ENCODE measurements around the gene RUFY3. TPM values are rescaled to one million over a fixed set of nuclear protein-coding genes. Genes with fewer than 3 reads are reported as not detected.

The RUFY3 gene
- total and polyA plus RNA-seq, 2 of the 4 experiments (the other 2 are of a cell fraction) = 19.6 to 28.9 TPM

DNA sequence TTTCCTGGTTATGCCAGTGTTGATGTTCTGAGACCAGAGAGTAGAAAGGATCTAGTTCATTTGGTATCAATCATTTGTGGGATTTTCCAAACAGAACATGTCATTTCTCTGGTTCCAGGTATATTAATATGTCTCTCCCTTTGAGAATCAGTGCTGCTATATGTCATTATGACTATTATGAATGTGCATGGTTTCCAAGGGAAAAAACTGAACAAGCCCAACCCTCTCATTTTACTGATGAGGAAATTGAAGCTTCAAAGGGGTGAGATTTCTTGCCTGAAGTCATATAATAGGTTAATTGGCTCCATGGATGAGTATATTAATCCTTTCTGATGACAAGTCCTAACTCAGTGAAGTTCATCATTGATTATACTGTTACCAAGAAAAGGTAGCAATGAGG is 31.9 kb downstream of the RUFY3 start:
- in situ Hi-C loops (cut with MboI; ENCODE audit: low sequenced_read_pairs) (no loop called here), intact Hi-C loops (cut with micrococcal nuclease) (no loop called here), dilution Hi-C loops (cut with HindIII; ENCODE audit: low sequenced_read_pairs, unreplicated experiment) (no loop called here)
- Histone ChIP-seq H2AFZ (replicated peaks; ENCODE audit: low read length, poor library complexity) (no peak overlapping the region), H2BK120ac (ENCODE audit: low read depth, low read length) (no peak overlapping the region), H3K4me2 (ENCODE audit: low read depth, low read length) (no peak overlapping the region), H3K4me1 (ENCODE audit: control insufficient read depth, insufficient read depth, low read length) (no peaks in the 10 kb centered on the region), H3K36me3 (ENCODE audit: control insufficient read depth, insufficient read depth, low read length) (peaks cover 1% of the 10 kb centered on the region; the same call in 1 of the 2 replicates), H2BK15ac (ENCODE audit: low read depth, low read length) (no peak overlapping the region), H2BK5ac (ENCODE audit: low read depth, low read length, poor library complexity, severe bottlenecking) (no peak overlapping the region), H3K14ac (replicated peaks; ENCODE audit: low read depth, low read length) (no peak overlapping the region), H3K9ac (ENCODE audit: low read depth, low read length) (no peak overlapping the region), H3K27ac (ENCODE audit: insufficient read depth, low read length) (no peak overlapping the region), H3K9me3 (ENCODE audit: control insufficient read depth, insufficient read depth, low read length) (no peaks in the 10 kb centered on the region), H2BK20ac (ENCODE audit: low read depth, low read length) (no peak overlapping the region), H2AK5ac (ENCODE audit: low read depth, low read length) (no peak overlapping the region), H3K56ac (ENCODE audit: extremely low read depth, insufficient read depth, low read length) (no peak overlapping the region), H4K5ac (ENCODE audit: low read depth, low read length) (no peak overlapping the region), H3K4me3 (ENCODE audit: insufficient read depth, low read depth, low read length) (no peak overlapping the region), H3K23ac (ENCODE audit: low read depth, low read length) (no peak overlapping the region), H3K79me1 (ENCODE audit: low read depth in 1 of 2, low read length in 2 of 2) (peaks cover 23 to 45% of the 10 kb centered on the region in 2 experiments), H4K20me1 (ENCODE audit: insufficient read depth, low read length) (peaks cover 13% of the 10 kb centered on the region; the same call in 1 of the 2 replicates), H3K27me3 (ENCODE audit: control insufficient read depth, insufficient read depth, low read length) (no peaks in the 10 kb centered on the region), H3K18ac (ENCODE audit: low read depth, low read length) (no peak overlapping the region), H4K91ac (ENCODE audit: insufficient read depth, low read depth, low read length) (no peak overlapping the region), H3K4ac (ENCODE audit: low read depth, low read length) (no peak overlapping the region), H4K8ac (ENCODE audit: low read depth in 2 of 2, low read length in 2 of 2) (no peak overlapping the region), H2AK9ac (replicated peaks; ENCODE audit: low read depth, low read length, poor library complexity) (no peak overlapping the region), H3K9me1 (ENCODE audit: insufficient read depth, low read length) (peaks cover 2% of the 10 kb centered on the region)
- ATAC-seq (ENCODE audit: low read depth) (no peak), DNase-seq (no peak)
- BruUV-seq (replicated peaks) = no TSS peak
- no peak for TF ChIP-seq RCOR1 (IDR thresholded peaks at IDR 0.05; ENCODE audit: insufficient replicate concordance, low read length)
- TF ChIP-seq MXI1 (IDR thresholded peaks at IDR 0.05; ENCODE audit: borderline replicate concordance, low read depth, low read length) = no peak
- no peak for TF ChIP-seq RFX5 (IDR thresholded peaks at IDR 0.05; ENCODE audit: low read depth, low read length)
- TF ChIP-seq MAZ (IDR thresholded peaks at IDR 0.05; ENCODE audit: borderline replicate concordance, low read depth, low read length) = no peak
- TF ChIP-seq NFE2L2 (IDR thresholded peaks at IDR 0.05; ENCODE audit: low read depth, low read length) = no peak
- TF ChIP-seq FOS (IDR thresholded peaks at IDR 0.05; ENCODE audit: low read depth, low read length) = no peak
- TF ChIP-seq MAFK (IDR thresholded peaks at IDR 0.05; ENCODE audit: low read depth, low read length) = no peak
- no peak for TF ChIP-seq BHLHE40 (IDR thresholded peaks at IDR 0.05; ENCODE audit: low read depth, low read length)
- no peak for TF ChIP-seq CHD1 (IDR thresholded peaks at IDR 0.05; ENCODE audit: low read depth, low read length)
- TF ChIP-seq SMC3 (IDR thresholded peaks at IDR 0.05; ENCODE audit: low read depth, low read length) = no peak
- no peak for TF ChIP-seq RAD21 (IDR thresholded peaks at IDR 0.05; ENCODE audit: low read length)
- TF ChIP-seq, protein P1, sequence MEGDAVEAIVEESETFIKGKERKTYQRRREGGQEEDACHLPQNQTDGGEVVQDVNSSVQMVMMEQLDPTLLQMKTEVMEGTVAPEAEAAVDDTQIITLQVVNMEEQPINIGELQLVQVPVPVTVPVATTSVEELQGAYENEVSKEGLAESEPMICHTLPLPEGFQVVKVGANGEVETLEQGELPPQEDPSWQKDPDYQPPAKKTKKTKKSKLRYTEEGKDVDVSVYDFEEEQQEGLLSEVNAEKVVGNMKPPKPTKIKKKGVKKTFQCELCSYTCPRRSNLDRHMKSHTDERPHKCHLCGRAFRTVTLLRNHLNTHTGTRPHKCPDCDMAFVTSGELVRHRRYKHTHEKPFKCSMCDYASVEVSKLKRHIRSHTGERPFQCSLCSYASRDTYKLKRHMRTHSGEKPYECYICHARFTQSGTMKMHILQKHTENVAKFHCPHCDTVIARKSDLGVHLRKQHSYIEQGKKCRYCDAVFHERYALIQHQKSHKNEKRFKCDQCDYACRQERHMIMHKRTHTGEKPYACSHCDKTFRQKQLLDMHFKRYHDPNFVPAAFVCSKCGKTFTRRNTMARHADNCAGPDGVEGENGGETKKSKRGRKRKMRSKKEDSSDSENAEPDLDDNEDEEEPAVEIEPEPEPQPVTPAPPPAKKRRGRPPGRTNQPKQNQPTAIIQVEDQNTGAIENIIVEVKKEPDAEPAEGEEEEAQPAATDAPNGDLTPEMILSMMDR (conservative IDR thresholded peaks at IDR 0.05; ENCODE audit: low read depth, low read length) = no peak
- TF ChIP-seq, protein P2, sequence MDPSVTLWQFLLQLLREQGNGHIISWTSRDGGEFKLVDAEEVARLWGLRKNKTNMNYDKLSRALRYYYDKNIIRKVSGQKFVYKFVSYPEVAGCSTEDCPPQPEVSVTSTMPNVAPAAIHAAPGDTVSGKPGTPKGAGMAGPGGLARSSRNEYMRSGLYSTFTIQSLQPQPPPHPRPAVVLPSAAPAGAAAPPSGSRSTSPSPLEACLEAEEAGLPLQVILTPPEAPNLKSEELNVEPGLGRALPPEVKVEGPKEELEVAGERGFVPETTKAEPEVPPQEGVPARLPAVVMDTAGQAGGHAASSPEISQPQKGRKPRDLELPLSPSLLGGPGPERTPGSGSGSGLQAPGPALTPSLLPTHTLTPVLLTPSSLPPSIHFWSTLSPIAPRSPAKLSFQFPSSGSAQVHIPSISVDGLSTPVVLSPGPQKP (IDR thresholded peaks at IDR 0.05; ENCODE audit: borderline replicate concordance, low read depth, low read length) = no peak
- no peak for TF ChIP-seq POLR2A (IDR thresholded peaks at IDR 0.05; ENCODE audit: low read depth, low read length)
- no peak for TF ChIP-seq CEBPB (IDR thresholded peaks at IDR 0.05; ENCODE audit: low read depth, low read length)
- TF ChIP-seq, protein P3, sequence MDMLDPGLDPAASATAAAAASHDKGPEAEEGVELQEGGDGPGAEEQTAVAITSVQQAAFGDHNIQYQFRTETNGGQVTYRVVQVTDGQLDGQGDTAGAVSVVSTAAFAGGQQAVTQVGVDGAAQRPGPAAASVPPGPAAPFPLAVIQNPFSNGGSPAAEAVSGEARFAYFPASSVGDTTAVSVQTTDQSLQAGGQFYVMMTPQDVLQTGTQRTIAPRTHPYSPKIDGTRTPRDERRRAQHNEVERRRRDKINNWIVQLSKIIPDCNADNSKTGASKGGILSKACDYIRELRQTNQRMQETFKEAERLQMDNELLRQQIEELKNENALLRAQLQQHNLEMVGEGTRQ (IDR thresholded peaks at IDR 0.05; ENCODE audit: low read depth, low read length) = no peak
- ChIA-PET POLR2A (ENCODE audit: unreplicated experiment) (no interaction called here), CTCF (no interaction called here)

Data from IMR-90 (cell line).